HL-60/S4 treated with retinoic acid at 250 ng/mL for 4 days and 3 days (cell line): Measurements from ENCODE around the gene ABR.

ENCODE experiments used
- in situ Hi-C: fragments of 300-500 bp; cut with MboI; formaldehyde crosslinking; loops from 2 replicates; pipeline ENCODE4 v1.7.0; 2022; ENCODE audit warnings: low sequenced_read_pairs

The ABR gene

GRCh38 chr17:1000597-1001461 lies 179.0 kb downstream of the ABR start:
- in situ Hi-C loops: no loop called here

GRCh38 chr17:998111-998510 lies 181.7 kb downstream of the ABR start:
- in situ Hi-C loops: loop anchor here (25.0 kb wide), 1 partner anchor 261 kb away; the partner anchor contains the start of gene TLCD3A

- in situ Hi-C loops: loop anchor here (25.0 kb wide), 1 partner anchor 259 kb away; the partner anchor contains the start of gene TLCD3A
These were observed 183.0 kb downstream of the ABR start, which contains the start of gene TIMM22 for GRCh38 chr17:996554-997344. Gene TIMM22 (plus strand): TSS chr17:997129. CDS start chr17:997143, 14 bp downstream.

GRCh38 chr17:995324-995723 lies 184.5 kb downstream of the ABR start:
- in situ Hi-C loops: loop anchor here (25.0 kb wide), 1 partner anchor 258 kb away; the partner anchor contains the start of gene TLCD3A

- in situ Hi-C loops: loop anchor here (25.0 kb wide), 1 partner anchor 256 kb away; the partner anchor contains the start of gene TLCD3A
These were observed 186.8 kb downstream of the ABR start for GRCh38 chr17:992933-993332.

- in situ Hi-C loops: loop anchor here (25.0 kb wide), 1 partner anchor 251 kb away; the partner anchor contains the start of gene TLCD3A
These were observed 191.2 kb downstream of the ABR start for GRCh38 chr17:988561-988960.

- in situ Hi-C loops: loop anchor here (25.0 kb wide), 1 partner anchor 251 kb away; the partner anchor contains the start of gene TLCD3A
These were observed 191.8 kb downstream of the ABR start for GRCh38 chr17:987931-988330.

- in situ Hi-C loops: loop anchor here (25.0 kb wide), 1 partner anchor 249 kb away; the partner anchor contains the start of gene TLCD3A
These were observed 193.4 kb downstream of the ABR start for GRCh38 chr17:986322-986929.

GRCh38 chr17:983921-984320 lies 195.9 kb downstream of the ABR start:
- in situ Hi-C loops: loop anchor here (25.0 kb wide), 1 partner anchor 247 kb away; the partner anchor contains the start of gene TLCD3A

GRCh38 chr17:981292-981658 lies 198.5 kb downstream of the ABR start:
- in situ Hi-C loops: loop anchor here (25.0 kb wide), 1 partner anchor 244 kb away; the partner anchor contains the start of gene TLCD3A

GRCh38 chr17:980406-981291 lies 199.1 kb downstream of the ABR start:
- in situ Hi-C loops: loop anchor here (25.0 kb wide), 1 partner anchor 243 kb away; the partner anchor contains the start of gene TLCD3A

- in situ Hi-C loops: loop anchor here (25.0 kb wide), 1 partner anchor 242 kb away; the partner anchor contains the start of gene TLCD3A
These were observed 200.0 kb downstream of the ABR start, which contains the start of gene NXN for GRCh38 chr17:979539-980405. Gene NXN (minus strand): TSS chr17:979776.

GRCh38 chr17:979212-979538 lies 200.6 kb downstream of the ABR start:
- in situ Hi-C loops: loop anchor here (25.0 kb wide), 1 partner anchor 242 kb away; the partner anchor contains the start of gene TLCD3A

GRCh38 chr17:978103-979093 lies 201.4 kb downstream of the ABR start:
- in situ Hi-C loops: loop anchor here (25.0 kb wide), 1 partner anchor 241 kb away; the partner anchor contains the start of gene TLCD3A

- in situ Hi-C loops: loop anchor here (25.0 kb wide), 1 partner anchor 240 kb away; the partner anchor contains the start of gene TLCD3A
These were observed 202.6 kb downstream of the ABR start for GRCh38 chr17:977166-977565.

- in situ Hi-C loops: loop anchor here (25.0 kb wide), 1 partner anchor 239 kb away; the partner anchor contains the start of gene TLCD3A
These were observed 203.5 kb downstream of the ABR start for GRCh38 chr17:976312-976711.

GRCh38 chr17:975371-975915 lies 204.3 kb downstream of the ABR start:
- in situ Hi-C loops: loop anchor here (25.0 kb wide), 1 partner anchor 238 kb away; the partner anchor contains the start of gene TLCD3A
